ENCODE data around the gene TNNI3. TPM values are rescaled to one million over a fixed set of nuclear protein-coding genes. Genes with fewer than 3 reads are reported as not detected.

Gene TNNI3
- total and polyA plus RNA-seq, 3 donors from 2014 or later: 14.2 to 30.3 (median 20.8) TPM

- intact Hi-C loops (cut with DNase I; ENCODE audit: low total_unique reads): no loop called here
- H3K27ac ChIP-seq: peak overlapping the region; percentile 68 to 79
- H3K4me1 ChIP-seq: peaks cover 34% of the 10 kb centered on the region
- H3K4me3 ChIP-seq: peak overlapping the region; percentile 68 to 72
- H3K36me3 ChIP-seq (ENCODE audit: low read depth, missing control alignments): no peaks in the 10 kb centered on the region
- no peaks in the 10 kb centered on the region for H3K9me3 ChIP-seq
- 49 to 53% methylated on average over 13 of the region's 13 CpGs for WGBS, 2 donors
- TF ChIP-seq CTCF (IDR thresholded peaks at IDR 0.05): no peak
- no peak for TF ChIP-seq POLR2A (IDR thresholded peaks at IDR 0.05)
- no peaks in the 10 kb centered on the region for H3K27me3 ChIP-seq
- DNase-seq: no peak
Measured at GRCh38 chr19:55115446-55116065, 42.0 kb downstream of the TNNI3 start.

- 78 to 85% methylated on average over 5 to 9 of the region's 9 CpGs for WGBS, 2 donors
- intact Hi-C loops (cut with DNase I; ENCODE audit: low total_unique reads): no loop called here
- no peaks in the 10 kb centered on the region for H3K9me3 ChIP-seq
- no peaks in the 10 kb centered on the region for H3K36me3 ChIP-seq (ENCODE audit: low read depth, missing control alignments)
- H3K4me1 ChIP-seq: peaks cover 34% of the 10 kb centered on the region
- no peaks in the 10 kb centered on the region for H3K27me3 ChIP-seq
- no peak for DNase-seq
- H3K27ac ChIP-seq: peak overlapping the region; percentile 63 to 79
- H3K4me3 ChIP-seq: no peak overlapping the region
- no peak for TF ChIP-seq POLR2A (IDR thresholded peaks at IDR 0.05)
- no peak for TF ChIP-seq CTCF (IDR thresholded peaks at IDR 0.05)
Measured at GRCh38 chr19:55114566-55115145, 42.9 kb downstream of the TNNI3 start.

- 27 to 31% methylated on average over 11 to 12 of the region's 12 CpGs for WGBS, 2 donors
- Histone ChIP-seq H3K27ac (peak overlapping the region; percentile 73 to 79), H3K27me3 (no peaks in the 10 kb centered on the region), H3K9me3 (no peaks in the 10 kb centered on the region), H3K36me3 (ENCODE audit: low read depth, missing control alignments) (no peaks in the 10 kb centered on the region), H3K4me3 (no peak overlapping the region), H3K4me1 (peaks cover 34% of the 10 kb centered on the region)
- peak; percentile 93 for DNase-seq
- intact Hi-C loops (cut with DNase I; ENCODE audit: low total_unique reads): no loop called here
- TF ChIP-seq CTCF (IDR thresholded peaks at IDR 0.05) (no peak), POLR2A (IDR thresholded peaks at IDR 0.05) (no peak)
Measured at GRCh38 chr19:55113570-55114039, 43.9 kb downstream of the TNNI3 start.

- no peaks in the 10 kb centered on the region for H3K36me3 ChIP-seq (ENCODE audit: low read depth, missing control alignments)
- no peak for DNase-seq
- intact Hi-C loops (cut with DNase I; ENCODE audit: low total_unique reads): no loop called here
Measured at GRCh38 chr19:55112777-55113569, 44.6 kb downstream of the TNNI3 start.

More at GRCh38 chr19:55112777-55113569, 44.6 kb downstream of the TNNI3 start:
- no peak overlapping the region for H3K4me3 ChIP-seq
- H3K27ac ChIP-seq: peak overlapping the region; percentile 73 to 79
- TF ChIP-seq POLR2A (IDR thresholded peaks at IDR 0.05): no peak
- TF ChIP-seq CTCF (IDR thresholded peaks at IDR 0.05): no peak
- H3K9me3 ChIP-seq: no peaks in the 10 kb centered on the region
- H3K4me1 ChIP-seq: peaks cover 28% of the 10 kb centered on the region
- WGBS, 2 donors: 73 to 74% methylated on average over 17 to 23 of the region's 23 CpGs
- no peaks in the 10 kb centered on the region for H3K27me3 ChIP-seq
